ENCODE measurements around the gene CROCC. TPM values are rescaled to one million over a fixed set of nuclear protein-coding genes. Genes with fewer than 3 reads are reported as not detected.
"Not testable (repeated sequence)": the region's sequence is repeated elsewhere in the genome, so short reads cannot be mapped to it uniquely, and the experiment has no call there.

The CROCC gene
- total and polyA plus RNA-seq, 12 donors = 4.7 to 42.3 (median 6.3) TPM

DNA sequence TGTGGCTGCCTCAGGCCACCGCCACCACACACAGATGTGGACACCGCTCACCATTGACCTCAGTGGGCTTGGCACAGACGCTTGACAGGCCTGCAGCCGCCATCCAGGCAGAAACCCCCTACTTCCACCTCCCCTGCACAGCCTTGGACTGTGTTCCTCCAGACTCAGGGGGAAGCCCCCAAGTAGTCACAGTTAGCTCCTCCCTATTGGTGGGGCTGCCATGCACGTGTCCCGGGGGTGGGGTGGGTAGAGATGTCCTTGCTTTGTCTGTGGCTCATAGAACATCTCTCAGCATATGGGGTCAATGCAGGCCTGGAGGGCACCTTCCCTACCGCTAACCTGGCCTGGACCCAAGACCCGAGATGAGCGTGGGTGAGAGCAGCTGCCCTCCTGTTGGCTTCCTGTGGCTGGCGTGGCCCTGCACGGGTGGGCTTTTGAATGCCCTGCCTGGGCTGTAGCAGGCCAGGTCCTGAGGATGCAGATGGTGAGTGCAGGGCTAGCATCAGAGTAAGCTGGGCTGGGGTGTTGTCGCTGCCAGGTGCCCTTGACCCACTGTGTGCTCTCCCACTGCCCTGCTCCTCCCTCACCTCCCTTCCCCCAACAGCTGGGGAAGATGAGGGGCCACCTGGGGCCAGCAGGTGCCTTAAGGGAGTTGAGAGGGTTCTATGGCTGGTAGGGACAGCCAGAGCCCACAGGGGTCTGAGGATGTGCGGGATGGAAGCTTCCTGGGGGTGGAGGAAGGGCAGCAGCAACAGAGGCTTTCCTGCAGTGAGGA, 6.2 kb downstream of the CROCC start:
- TF ChIP-seq CTCF (IDR thresholded peaks at IDR 0.05) = no peak
- Histone ChIP-seq H3K27me3 (no peaks in the 10 kb centered on the region), H3K27ac (no peak overlapping the region), H3K36me3 (peaks cover 0 to 23% (median 4%) of the 10 kb centered on the region in 9 donors), H3K4me3 (no peak overlapping the region), H3K4me1 (peaks cover 0 to 3% (median 0%) of the 10 kb centered on the region in 9 donors), H3K9me3 (no peaks in the 10 kb centered on the region)
- ATAC-seq = no peak
- no peak for DNase-seq
- WGBS, 2 donors = 85 to 87% methylated on average over 13 of the region's 13 CpGs
- intact Hi-C loops (cut with DNase I) = loop anchor here in 1 of 10 donors (10.0 kb wide), 1 partner anchor 313 kb away; the partner anchor contains the start of gene NBPF1

DNA sequence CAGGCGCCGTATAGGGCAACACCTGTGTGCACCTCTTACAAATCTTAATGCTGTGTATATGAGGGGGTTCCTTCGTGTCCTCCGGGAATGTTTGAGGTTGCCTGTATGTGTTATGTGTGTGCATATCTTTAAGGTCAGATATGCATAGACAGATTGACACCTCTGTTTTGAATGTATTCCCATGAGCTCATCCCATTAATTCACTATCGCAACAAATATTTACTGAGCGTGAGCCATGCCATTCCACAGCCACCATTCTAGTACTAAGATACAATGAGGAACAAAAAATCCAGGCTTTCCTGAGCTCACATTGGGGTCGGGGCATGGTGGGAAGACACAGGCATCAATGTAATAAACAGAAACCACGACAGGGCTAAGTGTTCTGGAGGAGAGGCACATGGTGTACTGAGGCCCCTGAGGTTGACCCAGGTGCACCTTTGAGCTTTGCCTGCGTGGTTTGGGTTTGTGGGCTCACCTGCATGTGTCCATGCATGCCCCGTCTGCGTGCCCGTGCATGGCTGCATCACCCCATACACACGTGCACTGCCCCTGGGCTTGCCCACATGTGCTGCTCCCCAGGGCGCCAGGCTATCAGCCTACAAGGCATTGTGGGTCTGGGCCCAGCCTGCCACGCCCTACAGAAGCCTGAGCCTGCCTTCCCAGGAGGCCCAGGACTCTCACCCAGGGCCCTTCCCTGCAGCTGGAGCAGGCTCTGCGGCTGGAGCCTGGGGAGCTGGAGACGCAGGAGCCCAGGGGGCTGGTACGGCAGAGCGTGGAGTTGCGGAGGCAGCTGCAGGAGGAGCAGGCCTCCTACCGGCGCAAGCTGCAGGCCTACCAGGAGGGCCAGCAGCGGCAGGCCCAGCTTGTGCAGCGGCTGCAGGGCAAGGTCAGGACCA, 7.7 kb downstream of the CROCC start:
- not testable (repeated sequence) for H3K4me1 ChIP-seq, H3K4me3 ChIP-seq, H3K9me3 ChIP-seq, DNase-seq, H3K27me3 ChIP-seq, H3K27ac ChIP-seq
- intact Hi-C loops (cut with DNase I) = loop anchor here in 1 of 10 donors (10.0 kb wide), 1 partner anchor 315 kb away; the partner anchor contains the start of gene NBPF1
- peaks cover 0 to 31% (median 4%) of the 10 kb centered on the region in 9 donors for H3K36me3 ChIP-seq
- ATAC-seq = peak in 2 of 8 donors; percentile 7 to 18
- 86 to 90% methylated on average over 21 to 24 of the region's 24 CpGs for WGBS, 2 donors

DNA sequence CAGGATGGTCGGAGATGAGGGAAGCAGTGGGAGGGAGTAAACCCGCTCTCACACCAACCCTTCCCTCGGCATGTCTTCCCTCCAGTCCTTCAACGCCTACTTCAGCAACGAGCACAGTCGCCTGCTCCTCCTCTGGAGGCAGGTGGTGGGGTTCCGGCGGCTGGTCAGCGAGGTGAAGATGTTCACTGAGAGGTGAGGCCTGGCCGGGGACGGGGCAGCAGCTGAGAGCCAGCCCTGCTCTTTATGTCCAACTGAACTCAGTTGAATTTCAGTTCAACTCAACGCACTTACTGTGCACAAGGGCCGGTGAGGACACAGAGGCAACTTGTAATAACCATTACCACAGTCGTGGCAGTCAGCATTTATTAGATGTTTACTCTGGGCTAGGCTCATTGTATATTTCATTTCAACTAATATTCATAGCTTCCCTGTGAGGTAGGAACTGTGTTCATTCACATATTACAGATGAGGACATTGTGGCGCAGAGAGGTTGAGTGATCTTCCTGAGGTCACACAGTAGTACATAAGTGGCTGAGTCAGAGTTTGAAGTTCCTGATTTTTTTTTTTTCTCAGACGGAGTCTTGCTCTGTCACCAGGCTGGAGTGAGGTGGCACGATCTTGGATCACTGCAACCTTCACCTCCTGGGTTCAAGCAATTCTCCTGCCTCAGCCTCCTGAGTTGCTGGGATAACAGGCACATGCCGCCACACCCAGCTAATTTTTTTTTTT, 9.6 kb downstream of the CROCC start:
- H3K4me3 ChIP-seq; intact Hi-C loops (cut with DNase I); H3K27me3 ChIP-seq; H3K27ac ChIP-seq; H3K4me1 ChIP-seq; ATAC-seq; H3K9me3 ChIP-seq; DNase-seq: not testable (repeated sequence)
- WGBS, 2 donors = 86 to 90% methylated on average over 18 of the region's 18 CpGs
- H3K36me3 ChIP-seq = peaks cover 0 to 43% (median 11%) of the 10 kb centered on the region in 9 donors

DNA sequence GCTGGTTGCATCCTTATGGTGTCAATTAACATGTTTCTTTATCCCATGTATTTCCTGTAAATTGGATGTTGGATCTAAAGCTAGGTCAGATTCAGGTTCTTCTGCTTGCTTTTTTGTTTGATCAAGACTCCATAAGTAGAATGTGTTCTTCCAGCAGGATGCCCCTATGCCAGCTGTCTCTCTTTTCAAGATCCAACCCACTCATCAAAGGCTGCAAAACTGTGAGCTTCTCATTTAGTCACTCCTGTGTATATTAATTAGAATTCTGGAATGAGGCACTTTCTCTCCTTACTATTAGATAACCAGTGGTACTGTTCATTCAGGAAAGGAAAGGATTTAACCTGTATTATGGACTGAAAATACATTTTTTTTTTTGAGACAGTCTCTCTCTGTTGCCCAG, 12.2 kb downstream of the CROCC start:
- intact Hi-C loops (cut with DNase I); H3K4me3 ChIP-seq: not testable (repeated sequence)

DNA sequence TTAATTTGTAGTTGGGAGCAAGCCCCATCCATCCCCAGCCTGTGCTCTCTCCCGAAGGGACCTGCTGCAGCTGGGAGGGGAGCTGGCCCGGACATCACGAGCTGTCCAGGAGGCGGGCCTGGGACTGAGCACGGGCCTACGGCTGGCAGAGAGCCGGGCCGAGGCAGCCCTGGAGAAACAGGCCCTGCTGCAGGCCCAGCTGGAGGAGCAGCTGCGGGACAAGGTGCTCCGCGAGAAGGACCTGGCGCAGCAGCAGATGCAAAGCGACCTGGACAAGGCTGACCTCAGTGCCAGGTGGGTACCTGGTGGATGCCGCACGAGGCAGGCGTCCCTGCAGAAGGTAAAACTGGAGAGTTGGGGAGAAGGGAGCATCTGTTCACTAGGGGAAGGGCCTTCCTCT, 14.8 kb downstream of the CROCC start:
- H3K27ac ChIP-seq; H3K4me1 ChIP-seq; H3K4me3 ChIP-seq; H3K9me3 ChIP-seq; ATAC-seq; H3K27me3 ChIP-seq; DNase-seq; intact Hi-C loops (cut with DNase I): not testable (repeated sequence)
- peaks cover 0 to 69% (median 13%) of the 10 kb centered on the region in 9 donors for H3K36me3 ChIP-seq
- 89 to 90% methylated on average over 16 of the region's 16 CpGs for WGBS, 2 donors

More for the DNA sequence above, 12.2 kb downstream of the CROCC start:
- not testable (repeated sequence) for ATAC-seq, H3K4me1 ChIP-seq, H3K27me3 ChIP-seq, H3K27ac ChIP-seq, DNase-seq, H3K9me3 ChIP-seq
- peaks cover 0 to 61% (median 11%) of the 10 kb centered on the region in 9 donors for H3K36me3 ChIP-seq

All from heart right ventricle (tissue), 16 donors.